Endothelial cell of umbilical vein (primary cell): ENCODE measurements around the gene SELENOH. TPM values are rescaled to one million over a fixed set of nuclear protein-coding genes. Genes with fewer than 3 reads are reported as not detected.

Experiments
- BruUV-seq: library from RNA; stranded (reverse); fragments of 400-500 nt; replicated peaks from 2 replicates; lab custom pipeline; 2021; lab: Mats Ljungman, UMichigan
- CTCF ChIA-PET: fragments of 300-600, 350-600 bp; sonication (Branson Sonifier 250); formaldehyde crosslinking; loops from one replicate; lab custom pipeline; 2021; ENCODE audit warnings: antibody characterized with exemption, inconsistent platforms; lab: Charles Lee
- POLR2A ChIA-PET: fragments of 300-600, 350-600 bp; sonication (Branson Sonifier 250); formaldehyde crosslinking; loops from one replicate; lab custom pipeline; 2021; ENCODE audit warnings: antibody characterized with exemption, inconsistent platforms; lab: Charles Lee
- DNase-seq: peaks from one replicate; pipeline ENCODE4 v3.0.0-alpha.2; 2011; ENCODE audit warnings: low read depth, low spot score
- FAIRE-seq: peaks from 2 replicates; lab custom pipeline; 2011; peaks lifted over from hg19 to GRCh38; lab: Jason Lieb, UNC
- H2AFZ ChIP-seq: 2 replicates; pipeline ENCODE4 v1.6.0; 2012; ENCODE audit warnings: low read depth, low read length, control low read depth, inconsistent platforms
- H3K27ac ChIP-seq: 2 replicates; pipeline ENCODE4 v1.5.1; 2011; ENCODE audit warnings: low read depth, mild to moderate bottlenecking, control low read depth, low read length, moderate library complexity; ENCODE audit not compliant: insufficient read depth
- H3K27me3 ChIP-seq, 2 experiments: 2 replicates each; pipeline versions ENCODE4 v1.6.0 to v1.6.1; 2011; ENCODE audit warnings: low read length in 2 of 2, mixed read lengths in 1 of 2; ENCODE audit not compliant: control insufficient read depth in 2 of 2, insufficient read depth in 2 of 2
- H3K36me3 ChIP-seq, 2 experiments: 2 replicates in 1 of 2; 3 replicates in 1 of 2; pipeline ENCODE4 v1.5.1; 2011; ENCODE audit warnings: low read length in 2 of 2, mild to moderate bottlenecking in 1 of 2, moderate library complexity in 1 of 2; ENCODE audit not compliant: control insufficient read depth in 2 of 2, insufficient read depth in 2 of 2; ENCODE audit errors: extremely low read depth in 1 of 2
- H3K4me1 ChIP-seq: 3 replicates; pipeline ENCODE4 v1.5.1; 2011; ENCODE audit warnings: mild to moderate bottlenecking, low read length; ENCODE audit not compliant: control insufficient read depth, insufficient read depth; ENCODE audit errors: extremely low read depth
- H3K4me2 ChIP-seq: 2 replicates; pipeline ENCODE4 v1.6.1; 2011; ENCODE audit warnings: low read length, control low read depth, mixed read lengths; ENCODE audit not compliant: insufficient read depth
- H3K4me3 ChIP-seq, 3 experiments: fragments of 200-600 bp in 1 of 3; sonication (generic), shearing (Covaris generic) in 1 of 3; replicated peaks in 1 of 3; 2 replicates each; pipeline ENCODE4 v1.5.1; 2011 to 2016; ENCODE audit warnings: control low read depth in 3 of 3, low read length in 3 of 3, mild to moderate bottlenecking in 2 of 3, inconsistent platforms in 1 of 3, low read depth in 1 of 3, moderate library complexity in 1 of 3; ENCODE audit not compliant: insufficient read depth in 1 of 3
- H3K79me2 ChIP-seq: 2 replicates; pipeline ENCODE4 v1.6.0; 2012; ENCODE audit warnings: low read length, inconsistent platforms; ENCODE audit not compliant: control insufficient read depth, insufficient read depth
- H3K9ac ChIP-seq: replicated peaks from 2 replicates; pipeline ENCODE3; 2011; ENCODE audit warnings: low read length, control low read depth; ENCODE audit not compliant: insufficient read depth; ENCODE audit errors: extremely low read depth
- H3K9me1 ChIP-seq: replicated peaks from 3 replicates; pipeline ENCODE4 v1.6.0; 2011; ENCODE audit warnings: mild to moderate bottlenecking, low read length; ENCODE audit not compliant: control insufficient read depth, insufficient read depth; ENCODE audit errors: extremely low read depth
- H3K9me3 ChIP-seq: replicated peaks from 2 replicates; pipeline ENCODE4 v1.5.1; 2012; ENCODE audit warnings: low read length, inconsistent platforms; ENCODE audit not compliant: control insufficient read depth, insufficient read depth
- H4K20me1 ChIP-seq: replicated peaks from 2 replicates; pipeline ENCODE3; 2011; ENCODE audit warnings: mild to moderate bottlenecking, low read length; ENCODE audit not compliant: control insufficient read depth, insufficient read depth; ENCODE audit errors: extremely low read depth
- EZH2 ChIP-seq: IDR thresholded peaks from 2 replicates; pipeline ENCODE4 v1.6.1; 2012; ENCODE audit warnings: borderline replicate concordance, low read depth, mild to moderate bottlenecking, moderate library complexity, low read length, inconsistent platforms; ENCODE audit not compliant: severe bottlenecking
- FOS ChIP-seq: IDR thresholded peaks from 2 replicates; pipeline ENCODE4 v1.6.1; 2011; ENCODE audit warnings: mild to moderate bottlenecking, low read length, moderate library complexity, borderline replicate concordance; ENCODE audit not compliant: insufficient read depth
- GATA2 ChIP-seq: IDR thresholded peaks from 2 replicates; pipeline ENCODE4 v1.7.0; 2011; ENCODE audit warnings: low read depth, mild to moderate bottlenecking, moderate library complexity, mixed read lengths, low read length; ENCODE audit not compliant: insufficient read length, insufficient read depth
- JUN ChIP-seq: IDR thresholded peaks from 2 replicates; pipeline ENCODE4 v1.6.1; 2011; ENCODE audit warnings: borderline replicate concordance, low read depth; ENCODE audit not compliant: insufficient read length, insufficient read depth
- MYC ChIP-seq: IDR thresholded peaks from one replicate; pipeline ENCODE4 v1.6.1; 2011; ENCODE audit warnings: mild to moderate bottlenecking, low read depth, low read length
- POLR2A ChIP-seq: IDR thresholded peaks from 2 replicates; pipeline ENCODE4 v1.6.1; 2012; ENCODE audit warnings: low read depth, mild to moderate bottlenecking, control low read depth, low read length
- POLR2AphosphoS5 ChIP-seq: IDR thresholded peaks from 2 replicates; pipeline ENCODE4 v1.6.1; 2012; ENCODE audit warnings: low read depth, mild to moderate bottlenecking, control low read depth, low read length, moderate library complexity; ENCODE audit not compliant: insufficient read depth
- dilution Hi-C: fragments of 300-500 bp; cut with MboI; formaldehyde crosslinking; loops from one replicate; pipeline ENCODE4 v1.15.0; 2019; ENCODE audit warnings: low sequenced_read_pairs; ENCODE audit not compliant: extremely low pct_ligation_motif_present
- intact Hi-C: fragments of 100-400 bp; cut with micrococcal nuclease; formaldehyde crosslinking; loops from one replicate; pipeline ENCODE4 v1.10.0; 2022
- polyA plus RNA-seq, 4 experiments: library from polyadenylated mRNA; depleted of rRNA in 3 of 4; stranded (reverse) in 3 of 4; unstranded in 1 of 4; fragments of >200 nt; gene quantifications; 2 replicates each; pipeline versions ENCODE4 v1.2.1 to v1.2.3, GENCODE V29; 2011 to 2012; ENCODE audit warnings: missing spikeins in 1 of 4
- total RNA-seq: library from RNA; stranded (reverse); gene quantifications from 2 replicates; pipeline ENCODE4 v1.2.3, GENCODE V29; 2021
- TF ChIP-seq, protein P1 (sequence below), 2 donors: IDR thresholded peaks; 1 replicate in 1 of 2; 2 replicates in 1 of 2; pipeline ENCODE4 v1.5.1; 2011; ENCODE audit warnings: low read length in 2 of 2, mild to moderate bottlenecking in 2 of 2, moderate library complexity in 2 of 2, control low read depth in 1 of 2, inconsistent platforms in 1 of 2, low read depth in 1 of 2; ENCODE audit not compliant: insufficient read depth in 1 of 2; ENCODE audit errors: extremely low read depth in 1 of 2
- TF ChIP-seq, protein P2 (sequence below): IDR thresholded peaks from 2 replicates; pipeline ENCODE4 v1.6.1; 2011; ENCODE audit not compliant: insufficient read depth, insufficient read length

The SELENOH gene
- total and polyA plus RNA-seq, 2 donors (not counting 3 experiments of a cell fraction or from before 2014, with no cell fraction given), result 161 to 247 TPM

DNA sequence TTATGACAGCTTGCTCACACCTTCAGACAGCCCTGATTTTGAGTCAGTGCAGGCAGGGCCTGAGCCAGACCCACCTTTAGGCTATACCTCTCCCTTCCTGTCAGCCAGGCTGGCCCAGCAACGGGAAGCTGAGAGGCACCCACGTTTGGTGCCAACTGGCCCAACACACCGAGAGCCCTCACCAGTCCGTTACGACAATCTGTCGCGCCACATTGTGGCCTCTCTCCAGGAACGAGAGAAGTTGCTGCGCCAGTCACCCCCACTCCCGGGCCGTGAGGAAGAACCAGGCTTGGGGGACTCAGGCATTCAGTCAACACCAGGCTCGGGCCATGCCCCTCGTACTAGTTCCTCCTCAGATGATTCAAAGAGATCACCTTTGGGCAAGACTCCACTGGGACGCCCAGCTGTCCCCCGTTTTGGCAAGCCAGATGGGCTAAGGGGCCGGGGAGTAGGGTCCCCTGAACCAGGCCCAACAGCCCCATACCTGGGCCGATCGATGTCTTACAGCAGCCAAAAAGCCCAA is 42.4 kb upstream of the SELENOH start:
- no TSS peak for BruUV-seq
- Histone ChIP-seq H3K4me2 (no peak overlapping the region), H2AFZ (no peak overlapping the region), H3K4me1 (no peaks in the 10 kb centered on the region), H3K4me3 (no peak overlapping the region), H3K9me1 (no peaks in the 10 kb centered on the region), H3K36me3 (peaks cover 25 to 38% of the 10 kb centered on the region in 2 experiments), H3K9me3 (no peaks in the 10 kb centered on the region), H3K79me2 (no peaks in the 10 kb centered on the region), H3K9ac (no peak overlapping the region), H4K20me1 (no peaks in the 10 kb centered on the region), H3K27ac (no peak overlapping the region), H3K27me3 (no peaks in the 10 kb centered on the region)
- intact Hi-C loops, result no loop called here
- TF ChIP-seq JUN (no peak), GATA2 (no peak), FOS (no peak), POLR2A (no peak), POLR2AphosphoS5 (no peak), EZH2 (no peak), MYC (no peak)
- TF ChIP-seq, protein P1, sequence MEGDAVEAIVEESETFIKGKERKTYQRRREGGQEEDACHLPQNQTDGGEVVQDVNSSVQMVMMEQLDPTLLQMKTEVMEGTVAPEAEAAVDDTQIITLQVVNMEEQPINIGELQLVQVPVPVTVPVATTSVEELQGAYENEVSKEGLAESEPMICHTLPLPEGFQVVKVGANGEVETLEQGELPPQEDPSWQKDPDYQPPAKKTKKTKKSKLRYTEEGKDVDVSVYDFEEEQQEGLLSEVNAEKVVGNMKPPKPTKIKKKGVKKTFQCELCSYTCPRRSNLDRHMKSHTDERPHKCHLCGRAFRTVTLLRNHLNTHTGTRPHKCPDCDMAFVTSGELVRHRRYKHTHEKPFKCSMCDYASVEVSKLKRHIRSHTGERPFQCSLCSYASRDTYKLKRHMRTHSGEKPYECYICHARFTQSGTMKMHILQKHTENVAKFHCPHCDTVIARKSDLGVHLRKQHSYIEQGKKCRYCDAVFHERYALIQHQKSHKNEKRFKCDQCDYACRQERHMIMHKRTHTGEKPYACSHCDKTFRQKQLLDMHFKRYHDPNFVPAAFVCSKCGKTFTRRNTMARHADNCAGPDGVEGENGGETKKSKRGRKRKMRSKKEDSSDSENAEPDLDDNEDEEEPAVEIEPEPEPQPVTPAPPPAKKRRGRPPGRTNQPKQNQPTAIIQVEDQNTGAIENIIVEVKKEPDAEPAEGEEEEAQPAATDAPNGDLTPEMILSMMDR (IDR thresholded peaks at IDR 0.05; ENCODE audit: extremely low read depth in 1 of 2, insufficient read depth in 1 of 2, low read depth in 1 of 2, low read length in 2 of 2), result no peak
- TF ChIP-seq, protein P2, sequence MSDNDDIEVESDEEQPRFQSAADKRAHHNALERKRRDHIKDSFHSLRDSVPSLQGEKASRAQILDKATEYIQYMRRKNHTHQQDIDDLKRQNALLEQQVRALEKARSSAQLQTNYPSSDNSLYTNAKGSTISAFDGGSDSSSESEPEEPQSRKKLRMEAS, result no peak
- DNase-seq (no peak), FAIRE-seq (no peak)
- POLR2A ChIA-PET, result no interaction called here
- dilution Hi-C loops, result no loop called here
- CTCF ChIA-PET, result interaction anchor here (0.8 to 2.4 kb wide), 4 partner anchors 23 to 1918 kb away, joined by 3 to 10 read pairs (median 4); partner anchors contain the start of gene UBE2L6
